GM12892 (cell line): Measurements from ENCODE around the gene NAGA. TPM values are rescaled to one million over a fixed set of nuclear protein-coding genes. Genes with fewer than 3 reads are reported as not detected.
"Not testable (repeated sequence)": the region's sequence is repeated elsewhere in the genome, so short reads cannot be mapped to it uniquely, and the experiment has no call there.

ENCODE experiments used
- DNase-seq: peaks from one replicate; pipeline ENCODE4 v3.0.0; 2011; ENCODE audit not compliant: insufficient read length
- FAIRE-seq: peaks from 2 replicates; lab custom pipeline; 2011; peaks lifted over from hg19 to GRCh38; lab: Jason Lieb, UNC
- POLR2A ChIP-seq: IDR thresholded peaks from 2 replicates; pipeline ENCODE4 v1.6.1; 2011; ENCODE audit warnings: low read depth, low read length, control low read depth
- POLR2AphosphoS5 ChIP-seq: IDR thresholded peaks from 2 replicates; pipeline ENCODE4 v1.6.1; 2011; ENCODE audit warnings: low read depth, low read length, control low read depth
- TAF1 ChIP-seq: IDR thresholded peaks from 2 replicates; pipeline ENCODE4 v1.6.1; 2011; ENCODE audit warnings: low read depth, mild to moderate bottlenecking, control low read depth, low read length, borderline replicate concordance
- polyA plus RNA-seq: library from polyadenylated mRNA; unstranded; fragments of >200 nt; gene quantifications from one replicate; pipeline ENCODE4 v1.2.1, GENCODE V29; 2012; ENCODE audit warnings: missing spikeins, inconsistent platforms; ENCODE audit not compliant: missing spikeins

The NAGA gene
- polyA plus RNA-seq = 19.1 TPM

- FAIRE-seq (peak; percentile 100), DNase-seq (peak; percentile 97)
- TF ChIP-seq POLR2A (peak; percentile 80), POLR2AphosphoS5 (peak; percentile 48; the same call in 1 of the 2 replicates), TAF1 (peak; percentile 41; the same call in 1 of the 2 replicates)
These were observed at the start of gene NAGA for GRCh38 chr22:42070517-42071422. Gene NAGA, minus strand, starts transcription at chr22:42070812. Its CDS starts 515 bp downstream, at chr22:42070297.

- TF ChIP-seq POLR2AphosphoS5 = no peak
- no peak for TF ChIP-seq POLR2A
- TF ChIP-seq TAF1 = no peak
- FAIRE-seq (no peak), DNase-seq (no peak)
These were observed 46.3 kb upstream of the NAGA start for GRCh38 chr22:42116848-42117424.

GRCh38 chr22:42115420-42115830, 44.8 kb upstream of the NAGA start:
- DNase-seq, FAIRE-seq: not testable (repeated sequence)

- DNase-seq (no peak), FAIRE-seq (no peak)
- TF ChIP-seq POLR2AphosphoS5 (no peak), TAF1 (no peak), POLR2A (no peak)
These were observed 44.1 kb upstream of the NAGA start for GRCh38 chr22:42114721-42115120.

GRCh38 chr22:42112793-42113192, 42.2 kb upstream of the NAGA start:
- not testable (repeated sequence) for DNase-seq, FAIRE-seq

- no peak for DNase-seq
- no peak for FAIRE-seq
- no peak for TF ChIP-seq POLR2A
- no peak for TF ChIP-seq POLR2AphosphoS5
- no peak for TF ChIP-seq TAF1
These were observed 41.2 kb upstream of the NAGA start for GRCh38 chr22:42111798-42112197.

GRCh38 chr22:42108848-42109247, 38.2 kb upstream of the NAGA start:
- FAIRE-seq (no peak), DNase-seq (no peak)
- TF ChIP-seq POLR2A = no peak

GRCh38 chr22:42104332-42104860, 33.8 kb upstream of the NAGA start:
- FAIRE-seq, DNase-seq: not testable (repeated sequence)

- FAIRE-seq (no peak), DNase-seq (no peak)
- TF ChIP-seq POLR2AphosphoS5 (no peak), POLR2A (no peak), TAF1 (no peak)
These were observed 30.6 kb upstream of the NAGA start for GRCh38 chr22:42101199-42101598.

- TF ChIP-seq POLR2A (no peak), TAF1 (no peak), POLR2AphosphoS5 (no peak)
- DNase-seq (no peak), FAIRE-seq (no peak)
These were observed 20.8 kb upstream of the NAGA start for GRCh38 chr22:42091455-42091782.

GRCh38 chr22:42090596-42091454, 20.2 kb upstream of the NAGA start, which contains the start of gene NDUFA6:
Gene NDUFA6, minus strand, starts transcription at chr22:42090772. Its CDS starts 28 bp downstream, at chr22:42090744.
- peak; percentile 96 for DNase-seq
- FAIRE-seq = peak; percentile 99
- TF ChIP-seq POLR2A (peak; percentile 97), POLR2AphosphoS5 (peak; percentile 93), TAF1 (peak; percentile 92)

GRCh38 chr22:42086051-42086450, 15.4 kb upstream of the NAGA start:
- no peak for TF ChIP-seq POLR2AphosphoS5
- no peak for TF ChIP-seq TAF1
- TF ChIP-seq POLR2A = no peak
- FAIRE-seq (no peak), DNase-seq (no peak)

GRCh38 chr22:42084874-42085273, 14.3 kb upstream of the NAGA start:
- TF ChIP-seq TAF1 (no peak), POLR2AphosphoS5 (no peak), POLR2A (no peak)
- DNase-seq (no peak), FAIRE-seq (no peak)
